AG08396 (cell line): ENCODE measurements around the gene CDH23.
"Not testable (repeated sequence)": the region's sequence is repeated elsewhere in the genome, so short reads cannot be mapped to it uniquely, and the experiment has no call there.

Experiments
- DNase-seq: peaks from one replicate; pipeline ENCODE4 v3.0.0; 2012; ENCODE audit warnings: low spot score, mixed read lengths

The CDH23 gene

DNA sequence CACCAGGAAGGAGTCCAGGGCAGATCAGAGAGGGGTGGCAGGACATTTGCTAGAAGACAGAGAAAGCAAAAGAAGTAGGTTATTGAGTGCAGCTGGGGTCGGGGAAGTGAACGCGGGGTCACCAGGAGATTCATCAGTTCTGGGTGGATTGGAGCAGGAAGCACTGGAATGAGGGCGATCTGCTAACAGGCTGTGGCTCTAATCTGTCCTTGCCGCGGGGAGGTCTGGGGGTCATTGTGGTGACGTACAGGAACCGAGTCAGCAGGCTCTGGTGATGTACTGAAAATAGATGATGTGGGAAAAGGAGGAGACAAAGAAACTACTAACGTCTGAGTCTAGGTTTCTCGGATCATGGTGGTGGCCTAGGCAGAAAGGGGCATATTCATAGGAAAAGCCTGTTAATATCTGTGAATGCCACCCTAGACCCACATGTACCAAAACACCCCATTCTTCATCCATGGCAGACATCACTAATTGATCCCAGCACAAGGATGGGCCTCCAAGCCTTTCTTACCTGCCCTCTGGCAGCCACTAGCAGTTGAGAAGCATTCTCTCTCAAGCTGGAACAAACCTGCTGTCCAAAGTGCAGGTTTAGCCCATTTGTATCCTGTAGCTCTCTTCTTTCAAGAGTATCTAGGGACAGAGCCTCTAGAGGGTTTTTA is 188.3 kb downstream of the CDH23 start:
- no peak for DNase-seq

DNA sequence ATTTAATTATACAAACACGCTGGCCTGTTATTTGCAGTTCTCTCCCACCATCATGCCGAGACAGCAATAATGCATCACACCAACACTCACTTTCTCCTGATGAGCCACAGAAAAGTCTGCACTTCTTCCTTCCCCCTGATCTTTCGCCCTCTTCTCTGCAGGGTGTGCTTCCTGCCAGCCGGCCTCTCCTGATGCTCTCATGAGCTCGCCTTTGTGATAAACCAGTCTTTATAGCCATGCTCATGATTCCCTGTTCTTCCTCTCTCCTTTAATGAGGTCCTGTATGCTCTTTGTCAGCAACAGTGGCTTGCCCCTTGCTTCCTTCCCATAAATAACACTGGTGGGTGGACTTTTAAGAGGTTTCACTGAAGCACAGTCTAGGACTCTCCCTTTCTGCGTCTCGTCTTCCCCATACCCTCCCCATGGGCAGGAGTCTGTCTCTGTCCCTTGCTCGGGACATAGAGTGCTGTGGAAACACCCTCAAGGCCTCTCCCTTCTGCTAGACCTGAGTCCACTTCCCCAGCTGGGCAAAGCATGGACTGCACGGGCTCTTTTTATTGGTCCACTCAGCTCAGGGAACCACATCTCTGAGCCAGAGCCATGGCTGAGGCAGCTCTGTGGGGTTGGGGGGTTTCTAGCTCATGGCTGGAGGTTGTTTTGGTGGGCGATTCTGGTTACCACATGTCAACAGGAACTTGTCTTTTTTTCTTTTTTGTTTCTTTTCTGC is 189.0 kb downstream of the CDH23 start:
- no peak for DNase-seq

DNA sequence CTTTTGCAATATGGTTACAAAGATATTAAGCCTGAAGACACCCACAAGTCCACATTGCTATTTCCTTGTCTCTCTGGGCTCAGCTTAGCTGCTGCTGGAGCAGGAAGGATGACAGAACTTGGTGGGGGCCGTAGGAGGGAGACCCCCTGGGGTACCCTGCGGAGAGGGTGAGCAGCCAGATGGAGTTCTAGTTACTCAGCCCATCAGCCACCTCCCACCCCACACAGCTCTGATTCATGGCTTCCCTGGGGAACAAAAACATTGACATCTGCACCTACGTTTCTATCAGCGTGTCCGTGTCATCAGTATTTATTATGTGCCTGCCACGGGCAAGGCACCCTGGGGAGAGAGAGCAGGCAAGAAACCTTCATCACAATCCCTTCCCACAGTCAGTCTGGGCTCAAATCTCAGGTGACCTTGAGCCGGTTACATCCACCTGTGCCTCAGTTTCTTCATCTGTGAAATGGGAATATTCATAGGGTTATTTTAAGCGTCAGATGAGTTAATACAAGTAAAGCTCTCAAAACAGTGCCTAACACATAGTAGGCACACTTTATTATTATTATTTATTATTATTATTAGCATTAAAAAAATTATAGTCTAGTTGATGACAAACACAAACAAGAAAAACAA is 191.3 kb downstream of the CDH23 start:
- DNase-seq: no peak

DNA sequence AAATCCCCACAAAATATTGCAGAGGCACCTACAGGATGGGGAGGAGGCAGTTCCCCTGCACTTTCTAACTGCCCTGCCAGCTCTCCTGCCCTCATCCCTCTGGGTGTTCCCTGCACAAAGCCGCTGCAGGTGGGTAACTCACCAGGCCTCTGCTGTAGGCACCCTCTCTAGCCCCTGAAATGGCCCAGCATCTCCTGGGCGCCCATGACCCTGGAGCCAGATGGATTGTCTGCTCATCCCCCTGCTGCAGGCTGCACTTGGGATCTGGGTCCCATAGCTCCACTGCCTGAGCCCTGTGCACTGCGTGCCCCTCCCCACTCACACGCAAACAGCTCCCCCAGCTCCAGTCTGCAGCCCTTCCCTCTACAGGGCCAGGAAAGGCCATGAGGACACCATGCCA is 192.0 kb downstream of the CDH23 start:
- DNase-seq: no peak

DNA sequence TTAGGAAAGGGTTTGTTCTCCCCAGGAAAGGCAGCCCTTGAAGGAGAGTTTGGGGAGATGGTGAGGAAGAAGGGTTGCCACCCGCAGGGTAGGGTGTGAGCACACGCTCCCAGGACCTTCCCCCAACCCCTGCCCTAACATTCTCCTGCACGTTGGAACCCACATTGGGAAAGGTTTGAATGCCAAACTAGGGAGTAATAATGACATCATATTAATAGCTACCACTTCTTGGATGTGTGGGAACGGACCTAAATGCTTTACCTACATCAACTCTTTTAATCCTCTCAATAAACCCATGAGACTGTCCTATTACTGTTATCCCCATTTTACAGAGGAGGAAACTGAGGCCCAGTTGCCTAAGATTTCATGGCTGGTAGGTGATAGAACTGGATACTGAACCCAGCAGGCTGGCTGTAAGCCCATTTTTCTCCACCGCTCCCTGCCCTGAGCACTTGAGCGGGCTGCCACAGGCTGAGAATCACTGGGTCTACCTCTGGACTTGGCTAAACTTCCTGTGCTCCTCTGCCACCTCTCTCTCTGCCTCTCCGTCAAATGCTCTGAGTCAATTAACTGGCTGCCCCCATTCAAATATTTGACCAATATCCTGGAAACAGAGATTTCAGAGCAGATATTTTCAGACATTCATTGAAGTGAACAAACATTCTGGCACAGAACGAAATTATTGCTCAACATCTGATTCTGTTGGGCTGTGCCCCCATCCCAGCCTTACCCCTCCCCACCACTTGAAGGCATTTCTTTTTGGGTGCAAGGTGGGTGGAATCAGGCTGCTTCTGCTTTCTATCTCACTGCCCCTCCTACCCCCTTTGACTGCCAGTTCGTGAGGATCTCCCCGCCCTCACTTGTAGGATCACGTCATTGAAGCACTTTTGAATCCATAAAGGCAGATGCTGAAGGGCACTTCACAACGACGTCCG is 193.2 kb downstream of the CDH23 start:
- no peak for DNase-seq

DNA sequence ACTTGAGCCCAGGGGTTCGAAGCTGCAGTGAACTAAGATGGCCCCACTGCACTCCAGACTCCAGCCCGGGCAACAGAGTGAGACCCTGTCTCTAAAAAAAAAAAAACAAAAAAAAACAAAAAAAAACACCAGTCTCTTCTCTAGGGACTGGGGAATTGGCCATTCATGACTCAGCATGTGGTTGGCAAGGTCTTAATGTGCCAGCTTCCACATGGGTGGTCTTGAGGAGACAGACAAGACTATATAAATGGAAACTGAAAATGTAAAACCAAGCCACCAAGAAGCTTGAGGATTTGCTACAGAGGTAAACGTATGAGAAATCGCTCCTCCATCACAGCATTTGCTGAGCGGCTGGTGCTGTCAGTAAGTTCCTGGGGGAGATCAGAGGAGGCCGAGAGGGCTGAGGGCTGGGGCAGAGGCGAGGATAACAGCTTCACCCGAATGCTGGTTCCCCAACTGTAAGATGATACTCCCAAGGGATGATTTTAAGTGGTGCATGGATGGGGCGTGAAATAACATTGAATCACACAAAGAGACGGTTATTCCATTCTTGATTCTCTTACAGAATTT is 194.1 kb downstream of the CDH23 start:
- no peak for DNase-seq

DNA sequence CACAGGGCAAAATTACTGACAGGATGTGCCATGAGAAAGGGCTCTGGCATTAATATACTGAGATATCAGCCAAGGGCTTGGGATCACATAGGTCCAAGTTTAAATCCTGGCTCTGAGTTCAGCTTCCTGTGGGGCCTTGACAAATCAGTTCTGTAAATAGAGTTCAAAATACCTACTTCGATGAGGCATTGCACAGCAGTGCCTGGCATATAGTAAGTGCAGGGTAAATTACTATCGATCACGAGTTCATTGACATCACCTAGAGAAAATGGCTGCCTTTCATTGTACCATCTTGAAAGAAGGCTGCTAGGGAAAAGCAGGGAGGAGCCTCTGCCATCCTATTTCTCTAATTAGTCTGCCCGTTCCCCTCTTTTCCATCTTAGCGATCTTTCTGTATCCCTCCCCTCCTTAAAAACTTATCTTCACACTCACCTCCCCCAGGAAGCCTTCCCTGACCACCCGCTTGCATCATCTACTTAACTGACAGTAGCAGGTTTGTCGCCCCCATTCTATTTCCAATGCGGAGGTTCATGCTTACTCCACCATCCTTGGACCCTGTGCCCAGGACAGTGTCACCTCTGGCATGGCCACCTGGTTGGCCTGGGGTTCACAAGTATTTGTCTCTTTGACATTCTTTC is 198.3 kb downstream of the CDH23 start:
- DNase-seq: no peak

DNA sequence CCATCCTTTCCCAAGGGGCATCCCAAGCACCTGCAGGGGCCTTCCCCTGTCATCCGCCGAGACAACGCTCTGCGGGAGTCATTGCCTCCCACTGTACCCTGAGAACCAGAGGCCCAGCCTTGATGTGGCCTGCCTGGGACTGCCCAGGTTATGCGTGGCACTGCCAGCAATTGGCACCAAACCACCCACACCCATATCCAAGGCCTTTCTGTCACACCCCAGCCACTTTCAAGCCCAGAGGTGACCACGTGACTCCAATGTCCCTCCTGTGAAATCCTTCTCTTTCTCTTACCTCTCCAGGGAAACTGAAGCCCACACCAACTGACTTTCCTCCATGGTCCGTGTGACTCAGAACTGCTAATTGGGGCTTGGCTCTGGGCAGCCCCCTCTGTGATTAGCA is 198.9 kb downstream of the CDH23 start:
- no peak for DNase-seq

DNA sequence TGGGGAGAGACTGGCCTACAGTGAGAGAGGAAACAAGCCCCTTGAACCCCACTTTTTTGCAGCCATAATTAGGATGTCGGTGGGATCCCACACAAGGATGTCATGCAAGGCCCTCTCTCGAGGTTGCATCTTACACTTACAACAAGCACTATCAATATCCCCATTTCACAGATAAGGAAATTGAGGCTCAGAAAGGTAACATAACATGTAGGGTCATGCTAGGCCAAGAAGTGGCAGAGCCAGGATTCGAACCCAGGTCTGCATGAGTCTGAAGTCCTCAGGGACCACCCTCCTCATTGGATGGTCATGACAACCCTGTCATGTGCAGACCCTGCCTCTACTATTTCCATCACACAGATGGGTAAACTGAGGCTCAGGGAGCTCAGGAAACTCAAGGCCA is 199.4 kb downstream of the CDH23 start:
- DNase-seq: no peak

DNA sequence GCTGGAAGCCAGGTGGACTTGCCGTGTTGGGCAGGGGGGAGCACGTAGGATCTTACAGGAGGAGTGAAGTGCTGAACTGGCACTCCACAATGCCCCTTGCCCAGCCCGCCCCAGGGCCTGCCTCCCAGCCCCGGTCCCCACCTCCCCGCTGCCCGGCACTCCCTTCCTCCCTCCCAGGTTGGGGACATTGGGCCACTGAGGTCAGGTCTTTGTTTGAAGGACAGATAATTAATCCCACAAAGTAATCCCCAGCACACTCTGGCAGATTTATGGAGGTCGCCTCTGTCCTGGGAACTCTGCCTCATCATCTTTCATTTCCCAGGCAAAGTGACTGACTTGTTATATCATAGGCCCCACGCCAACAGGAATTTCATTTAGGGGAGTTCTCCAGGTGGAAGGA is 200.0 kb downstream of the CDH23 start:
- DNase-seq: no peak

DNA sequence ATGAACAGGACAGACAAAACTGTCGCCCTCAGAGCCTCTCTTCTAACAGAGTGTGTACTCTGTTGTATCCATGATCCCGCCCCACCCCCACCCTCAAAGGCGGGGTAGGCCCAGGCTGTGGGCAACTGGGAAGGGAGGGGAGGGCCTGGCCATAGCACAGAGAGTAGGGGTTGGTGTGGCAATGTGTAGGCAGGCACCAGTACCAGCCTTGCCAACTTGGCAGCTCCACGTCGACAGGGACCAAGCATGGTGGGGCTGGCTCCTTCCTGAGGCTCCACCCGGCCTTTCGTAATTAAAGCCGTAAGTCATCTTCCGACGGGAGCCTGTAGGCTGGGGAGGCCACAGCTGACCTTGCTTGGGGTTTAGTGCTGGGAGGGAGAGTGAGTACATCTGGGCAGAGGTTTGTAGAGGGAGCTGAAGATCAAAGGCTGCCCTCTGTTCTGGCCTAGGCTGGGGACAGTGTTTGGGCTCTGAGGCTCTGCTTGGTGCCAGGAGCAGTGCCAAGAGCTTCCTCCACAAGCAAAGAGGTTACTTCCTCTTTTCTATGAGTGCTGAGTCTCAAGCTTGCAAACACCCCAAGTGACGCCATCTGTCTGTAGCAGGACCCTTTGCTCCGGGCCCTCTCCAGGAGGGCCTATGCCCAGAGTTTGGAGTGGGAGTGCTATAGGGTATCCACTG is 201.2 kb downstream of the CDH23 start:
- no peak for DNase-seq

DNA sequence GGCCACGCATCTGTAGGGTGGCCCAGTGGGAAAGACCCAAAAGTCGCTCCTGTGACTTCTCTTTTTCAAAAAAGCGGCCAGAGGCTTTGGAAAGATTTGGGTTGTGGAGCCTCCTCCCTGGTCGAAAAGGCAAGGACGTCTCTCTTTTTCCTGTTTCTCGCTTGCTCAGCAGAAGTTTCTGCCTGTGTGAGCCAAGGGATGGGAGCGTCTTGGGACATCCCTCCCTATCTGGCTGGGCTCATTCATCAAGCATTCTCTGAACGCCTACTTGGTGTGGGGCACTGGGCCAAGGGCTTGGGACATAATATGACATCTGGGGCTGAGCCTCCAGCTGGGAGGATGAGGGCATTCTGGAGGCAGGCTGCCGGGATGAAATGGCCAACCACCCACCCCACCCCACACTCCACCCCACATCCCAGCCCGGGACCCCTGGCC is 201.9 kb downstream of the CDH23 start:
- DNase-seq: peak; percentile 67

DNA sequence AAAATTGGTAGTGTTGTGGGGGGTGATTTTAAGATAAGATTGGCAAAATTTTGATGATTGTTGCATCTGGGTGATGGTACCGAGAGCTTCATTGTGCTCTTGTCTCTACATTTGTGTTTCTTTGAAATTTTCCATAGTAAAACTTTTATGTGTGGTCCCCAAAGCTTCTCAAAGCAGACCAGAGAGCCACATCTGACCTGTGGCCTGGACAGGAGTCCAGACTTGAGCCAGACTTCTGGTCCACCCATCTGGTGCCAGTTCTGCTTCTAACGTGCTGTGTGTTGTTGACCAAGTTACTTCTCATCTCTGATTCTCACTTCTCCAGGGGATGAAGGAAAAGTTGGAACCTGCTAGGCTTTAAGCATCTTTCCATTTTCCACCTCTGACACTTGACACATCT is 202.8 kb downstream of the CDH23 start:
- no peak for DNase-seq

DNA sequence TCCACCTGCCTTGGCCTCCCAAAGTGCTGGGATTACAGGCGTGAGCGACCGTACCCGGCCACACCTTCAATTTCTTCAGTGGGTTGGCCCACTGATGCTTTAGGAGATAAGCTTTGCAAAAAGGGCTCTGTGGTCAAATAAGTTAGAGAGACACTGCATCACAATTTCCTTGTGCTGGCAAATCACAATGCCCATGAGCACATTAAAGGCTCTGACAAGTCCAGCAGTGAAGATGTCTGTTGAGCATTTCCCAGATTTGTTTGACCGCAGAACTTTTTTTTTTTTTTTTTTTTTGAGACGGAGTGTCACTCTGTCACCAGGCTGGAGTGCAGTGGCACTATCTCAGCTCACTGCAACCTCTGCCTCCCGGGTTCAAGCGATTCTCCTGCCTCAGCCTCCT is 203.5 kb downstream of the CDH23 start:
- DNase-seq: not testable (repeated sequence)

DNA sequence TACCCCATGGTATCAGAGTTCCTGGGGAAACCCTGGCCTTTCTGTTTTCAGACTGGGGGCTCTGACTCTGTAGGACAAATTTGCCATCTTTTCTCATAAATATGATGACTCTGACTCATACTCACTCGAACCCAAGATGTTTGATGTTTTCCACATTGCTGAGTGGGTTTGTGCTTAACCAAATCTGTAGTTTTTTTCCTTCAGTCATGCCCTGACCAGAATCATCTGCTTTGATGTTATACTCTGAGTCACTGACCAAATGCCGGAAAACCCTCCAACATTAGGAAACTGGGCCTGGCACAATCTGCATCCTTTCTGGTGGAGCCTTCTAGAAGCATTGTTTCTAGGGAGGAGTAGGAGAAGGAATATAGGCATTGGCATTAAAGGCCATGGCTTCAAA is 204.1 kb downstream of the CDH23 start:
- DNase-seq: peak; percentile 82

DNA sequence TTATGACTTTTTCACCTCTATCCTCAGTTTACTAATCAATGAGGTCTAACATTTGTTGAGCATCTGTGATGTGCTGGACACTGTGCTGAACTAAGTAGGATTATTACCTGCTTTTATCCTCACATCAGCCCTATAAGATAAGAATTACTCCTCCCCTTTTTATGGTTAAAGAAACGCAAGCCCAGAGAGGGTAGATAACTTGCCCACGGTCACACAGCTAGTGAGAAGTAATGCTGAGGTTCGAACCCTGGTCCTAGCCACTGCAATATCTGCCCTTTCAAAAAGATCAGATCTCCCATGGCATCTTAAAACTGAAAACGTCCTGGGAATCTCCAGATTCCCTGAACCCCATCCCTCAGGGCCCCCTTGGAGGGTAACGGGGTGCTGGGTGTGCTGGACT is 204.6 kb downstream of the CDH23 start:
- no peak for DNase-seq

DNA sequence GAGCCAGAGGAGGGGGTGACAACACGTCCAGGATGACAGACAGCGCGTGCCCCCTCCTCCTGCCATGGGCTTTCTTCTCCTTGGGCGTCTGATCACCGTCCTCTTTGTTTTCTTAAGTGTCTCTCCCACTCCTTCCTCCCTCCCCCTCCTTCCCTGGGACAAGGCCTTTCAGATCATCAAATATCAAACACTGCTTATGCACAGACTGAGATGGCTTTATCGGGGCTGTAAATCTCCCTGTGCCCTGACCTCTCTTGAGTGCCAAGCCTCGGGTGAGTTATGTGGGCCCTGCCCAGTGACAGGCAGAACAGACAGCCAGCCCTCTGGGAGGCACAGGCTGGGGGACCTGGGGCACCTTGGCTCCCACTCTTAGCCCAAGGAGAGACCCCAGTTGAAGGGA is 206.4 kb downstream of the CDH23 start:
- DNase-seq: no peak

DNA sequence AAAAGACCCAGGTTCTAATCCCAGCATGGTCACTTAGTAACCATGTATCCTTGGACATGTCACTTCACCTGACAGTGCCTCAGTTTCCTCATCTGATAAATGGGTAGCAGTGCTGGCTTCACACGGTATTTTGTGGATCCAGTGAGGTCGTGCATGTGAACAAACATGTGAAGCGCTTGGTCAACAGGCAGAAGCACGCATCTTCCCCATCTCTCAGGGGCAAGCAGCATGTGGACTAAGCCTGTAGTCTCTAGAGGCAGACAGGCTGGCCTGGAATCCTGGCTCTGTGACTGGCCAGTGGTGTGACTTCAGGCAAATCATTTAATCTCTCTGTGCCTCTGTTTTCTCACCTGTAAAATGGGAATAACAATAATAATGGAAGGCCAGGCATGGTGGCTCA is 207.0 kb downstream of the CDH23 start:
- no peak for DNase-seq

DNA sequence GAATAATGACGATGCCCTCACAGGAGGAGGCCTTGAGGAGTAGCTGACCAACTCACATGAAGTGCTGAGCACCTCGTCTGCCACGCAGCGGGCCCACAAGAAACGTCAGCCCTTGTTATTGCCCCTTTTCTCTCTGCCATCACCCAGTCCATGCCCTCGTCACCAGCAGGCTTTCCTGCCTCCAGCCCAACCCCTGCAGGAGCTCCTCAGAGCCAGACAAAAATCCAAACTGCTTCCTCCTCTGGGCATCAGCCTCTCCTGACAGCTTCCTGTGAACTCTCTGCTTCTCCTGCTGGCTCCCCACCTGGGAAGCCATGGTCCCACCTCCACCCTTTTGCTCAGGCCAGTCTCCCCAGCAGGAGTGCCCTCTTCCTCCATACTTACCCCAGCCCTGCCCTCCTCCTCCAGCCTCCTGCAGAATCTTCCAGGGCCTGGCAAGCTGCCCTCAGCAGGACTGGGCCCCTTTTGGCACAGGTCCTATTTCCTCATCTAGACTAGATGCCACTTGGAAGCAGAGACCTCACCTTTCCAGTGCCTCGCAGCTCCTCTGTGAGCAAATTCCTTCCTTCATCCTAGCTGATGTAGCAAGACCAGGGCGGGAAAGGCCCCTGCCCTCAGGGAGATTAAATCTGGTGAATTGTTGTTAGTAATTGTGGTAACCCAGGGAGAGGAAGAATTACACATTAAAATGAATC is 207.8 kb downstream of the CDH23 start:
- no peak for DNase-seq

DNA sequence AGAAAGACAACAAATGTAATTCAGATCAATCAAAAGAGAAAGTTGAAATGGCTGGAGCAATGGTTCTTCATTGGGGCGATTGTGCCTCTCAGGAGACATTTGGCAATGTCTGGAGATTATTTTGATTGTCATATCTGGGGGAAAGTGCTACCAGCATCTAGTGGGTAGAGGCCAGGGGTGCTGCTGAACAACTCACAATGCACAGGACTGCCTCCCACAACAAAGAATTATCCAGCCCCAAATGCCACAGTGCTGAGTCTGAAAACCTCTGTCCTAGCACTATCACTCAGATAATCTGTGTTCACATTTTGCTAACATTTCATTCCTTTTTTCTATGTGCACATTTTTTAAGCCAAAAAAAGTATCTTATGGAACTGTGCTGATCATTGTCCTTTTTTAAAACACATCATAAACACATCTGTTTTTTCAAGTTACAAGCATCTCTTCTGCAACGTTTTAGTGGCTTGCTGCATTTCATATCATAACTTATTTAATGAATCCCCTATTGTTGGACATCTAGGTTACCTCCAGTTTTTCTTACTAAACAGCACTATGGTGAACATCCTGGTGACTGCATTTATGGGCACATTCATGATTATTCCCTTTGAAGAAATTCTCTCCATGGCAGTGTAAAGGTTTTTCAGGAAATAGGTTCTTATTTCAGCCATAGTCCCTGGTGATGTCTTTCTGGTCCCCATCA is 208.7 kb downstream of the CDH23 start:
- no peak for DNase-seq
